Ovary (tissue), 1 donor: ENCODE measurements around the gene OR1F1.

ENCODE experiments used
- EP300 ChIP-seq: sonication (generic); formaldehyde crosslinking; IDR thresholded peaks from one replicate; pipeline ENCODE4 v1.6.1; 2017; ENCODE audit warnings: antibody characterized with exemption
- POLR2A ChIP-seq: fragments of 450-650 bp; IDR thresholded peaks from one replicate; pipeline ENCODE4 v1.6.1; 2017; ENCODE audit warnings: antibody characterized with exemption, mild to moderate bottlenecking, moderate library complexity

GRCh38 chr16:3246002-3246401 is 58.0 kb downstream of the OR1F1 start:
- TF ChIP-seq POLR2A, result no peak
- no peak for TF ChIP-seq EP300
